Activated T-helper 17 cell treated with anti-CD3 and anti-CD28 coated beads, Interleukin-2, amount 50 U/mL, for 72 hours (primary cell): ENCODE data around the gene PREB. TPM values are rescaled to one million over a fixed set of nuclear protein-coding genes. Genes with fewer than 3 reads are reported as not detected.
"Not testable (repeated sequence)": the region's sequence is repeated elsewhere in the genome, so short reads cannot be mapped to it uniquely, and the experiment has no call there.

Source experiments
- ATAC-seq: fragments of 150-1000 bp; cut with Tn5 transposase; replicated peaks from 2 replicates; pipeline ENCODE4 v1.10.0; 2021; ENCODE audit warnings: mild to moderate bottlenecking, moderate library complexity
- H3K27ac Mint-ChIP-seq: one replicate; pipeline ENCODE4 v1.8.0; 2022; ENCODE audit warnings: mixed read lengths
- H3K27me3 Mint-ChIP-seq: one replicate; pipeline ENCODE4 v1.8.0; 2022; ENCODE audit warnings: mixed read lengths
- H3K36me3 Mint-ChIP-seq: one replicate; pipeline ENCODE4 v1.8.0; 2022; ENCODE audit warnings: low read depth, mild to moderate bottlenecking, mixed read lengths
- H3K4me1 Mint-ChIP-seq: one replicate; pipeline ENCODE4 v1.8.0; 2022; ENCODE audit warnings: mixed read lengths
- H3K4me3 Mint-ChIP-seq: one replicate; pipeline ENCODE4 v1.8.0; 2022; ENCODE audit warnings: mild to moderate bottlenecking, mixed read lengths
- H3K9me3 Mint-ChIP-seq: one replicate; pipeline ENCODE4 v1.8.0; 2022; ENCODE audit warnings: mixed read lengths
- total RNA-seq, 2 donors: library from RNA; stranded (reverse); gene quantifications; one replicate each; pipeline ENCODE4 v1.2.3, GENCODE V29; 2022

The PREB gene
- total RNA-seq, 2 donors from 2014 or later, result 38.0 to 67.1 TPM

DNA sequence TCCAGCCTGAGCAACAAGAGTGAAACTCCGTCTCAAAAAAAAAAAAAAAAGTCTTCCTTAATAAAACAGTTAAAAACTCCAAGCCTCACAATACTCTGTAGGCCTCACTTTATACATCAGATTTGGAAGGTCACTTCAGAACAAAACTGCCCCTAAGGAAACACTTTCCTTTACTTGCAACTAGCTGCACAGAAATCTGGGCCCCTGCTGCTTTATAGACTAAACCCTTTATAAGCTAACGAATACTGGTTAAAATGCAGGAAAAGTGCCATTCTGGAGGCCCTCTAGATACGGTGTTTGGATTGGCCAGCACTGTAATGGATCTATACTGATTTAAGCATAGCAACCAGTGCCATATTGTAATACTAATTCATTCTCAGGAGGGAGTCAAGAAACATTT, 9.3 kb downstream of the PREB start:
- Mint-ChIP-seq H3K4me3 (no peak overlapping the region), H3K27me3 (peaks cover 2% of the 10 kb centered on the region), H3K27ac (no peak overlapping the region), H3K36me3 (peaks cover 11% of the 10 kb centered on the region), H3K9me3 (no peaks in the 10 kb centered on the region), H3K4me1 (peaks cover 5% of the 10 kb centered on the region)
- no peak for ATAC-seq

- H3K9me3 Mint-ChIP-seq, result no peaks in the 10 kb centered on the region
- H3K4me1 Mint-ChIP-seq, result peaks cover 5% of the 10 kb centered on the region
- peak within 1 kb of the TSS; percentile 87 for H3K4me3 Mint-ChIP-seq
- peak; percentile 93 for ATAC-seq
- no peaks in the 10 kb centered on the region for H3K36me3 Mint-ChIP-seq
- peaks cover 10% of the 10 kb centered on the region for H3K27me3 Mint-ChIP-seq
- peak within 1 kb of the TSS; percentile 70 for H3K27ac Mint-ChIP-seq
These were observed 10.9 kb downstream of the PREB start, which contains the start of gene ABHD1 for GRCh38 chr2:27123302-27124150. ABHD1 (plus strand) TSS chr2:27123815; CDS start chr2:27123949, 134 bp downstream.

- Mint-ChIP-seq H3K36me3 (no peaks in the 10 kb centered on the region), H3K27me3 (peaks cover 13% of the 10 kb centered on the region), H3K9me3 (no peaks in the 10 kb centered on the region), H3K27ac (peak overlapping the region; percentile 70), H3K4me1 (peaks cover 5% of the 10 kb centered on the region), H3K4me3 (peak overlapping the region; percentile 87)
- ATAC-seq, result no peak
These were observed 11.6 kb downstream of the PREB start for GRCh38 chr2:27122791-27123190.

- H3K27me3 Mint-ChIP-seq, result peaks cover 13% of the 10 kb centered on the region
These were observed 12.5 kb downstream of the PREB start for GRCh38 chr2:27121906-27122305.

DNA sequence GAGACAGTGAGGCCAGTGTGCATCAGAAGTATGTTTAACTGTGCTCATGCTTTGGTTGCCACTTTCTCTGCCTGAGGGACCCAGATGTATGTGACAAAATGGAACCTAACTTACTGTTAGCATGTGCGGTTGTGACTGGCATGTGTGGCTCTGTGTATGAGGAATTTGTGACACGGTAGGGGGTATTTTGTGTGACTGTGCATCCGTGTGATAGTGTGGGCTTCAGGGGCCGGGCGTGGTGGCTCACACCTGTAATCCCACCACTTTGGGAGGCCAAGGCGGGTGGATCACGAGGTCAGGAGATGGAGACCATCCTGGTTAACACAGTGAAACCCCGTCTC, 15.1 kb downstream of the PREB start:
- not testable (repeated sequence) for ATAC-seq, H3K27ac Mint-ChIP-seq, H3K36me3 Mint-ChIP-seq, H3K4me1 Mint-ChIP-seq, H3K9me3 Mint-ChIP-seq
- Mint-ChIP-seq H3K27me3 (peaks cover 13% of the 10 kb centered on the region), H3K4me3 (peak overlapping the region; percentile 71)

More at GRCh38 chr2:27121906-27122305, 12.5 kb downstream of the PREB start:
- Mint-ChIP-seq H3K27ac (no peak overlapping the region), H3K4me1 (peaks cover 5% of the 10 kb centered on the region), H3K9me3 (no peaks in the 10 kb centered on the region), H3K36me3 (no peaks in the 10 kb centered on the region), H3K4me3 (no peak overlapping the region)
- ATAC-seq, result no peak

DNA sequence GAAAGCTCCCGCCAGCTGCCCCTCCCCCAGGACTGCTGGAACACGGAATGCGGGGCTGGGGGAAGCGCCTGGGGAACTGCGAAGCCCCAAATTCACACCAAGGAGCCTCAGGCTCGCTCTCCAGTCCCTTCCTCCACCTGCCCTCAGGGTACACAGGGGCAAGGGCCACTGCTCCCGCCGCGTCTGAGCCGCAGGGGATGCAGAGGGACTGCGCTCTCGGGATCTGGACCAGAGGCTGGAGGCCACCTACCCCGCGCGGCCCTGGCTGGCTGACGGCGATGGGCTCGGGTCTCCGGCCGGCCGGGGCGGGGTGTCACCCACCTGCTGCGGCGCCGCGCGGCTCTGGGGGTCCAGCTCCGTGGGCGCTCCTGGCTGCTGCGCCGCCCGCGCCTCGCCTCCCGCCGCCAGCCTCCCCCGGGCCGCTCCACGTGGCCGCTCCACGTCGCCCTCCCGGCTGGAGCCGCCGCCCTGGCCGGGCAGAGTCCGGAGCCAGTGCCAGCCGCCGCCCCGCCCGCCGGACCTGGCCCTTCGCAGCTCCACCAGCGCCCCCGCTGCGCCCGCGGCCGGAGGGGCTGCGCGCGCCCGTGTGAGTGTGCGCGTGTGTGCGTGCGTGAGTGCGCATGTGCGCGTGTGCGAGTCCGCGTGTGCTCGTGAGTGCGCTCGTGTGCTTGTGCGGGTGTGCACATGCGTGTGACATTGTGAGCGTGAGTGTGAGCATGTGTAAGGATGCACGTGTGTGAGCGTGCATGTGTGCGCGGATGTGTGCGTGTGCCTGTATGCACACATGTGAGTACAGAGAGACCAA, 15.7 kb downstream of the PREB start, which contains the start of gene CGREF1:
TSS of gene CGREF1 (minus strand) at position 604 of the 805 bp plus-strand sequence. CDS start 14,762 bp downstream, outside the sequence.
- no peaks in the 10 kb centered on the region for H3K9me3 Mint-ChIP-seq
- ATAC-seq, result peak; percentile 20
- no peaks in the 10 kb centered on the region for H3K36me3 Mint-ChIP-seq
- peaks cover 5% of the 10 kb centered on the region for H3K4me1 Mint-ChIP-seq
- H3K27me3 Mint-ChIP-seq, result peaks cover 13% of the 10 kb centered on the region
- H3K4me3 Mint-ChIP-seq, result peak within 1 kb of the TSS; percentile 71
- no peak within 1 kb of the TSS for H3K27ac Mint-ChIP-seq

DNA sequence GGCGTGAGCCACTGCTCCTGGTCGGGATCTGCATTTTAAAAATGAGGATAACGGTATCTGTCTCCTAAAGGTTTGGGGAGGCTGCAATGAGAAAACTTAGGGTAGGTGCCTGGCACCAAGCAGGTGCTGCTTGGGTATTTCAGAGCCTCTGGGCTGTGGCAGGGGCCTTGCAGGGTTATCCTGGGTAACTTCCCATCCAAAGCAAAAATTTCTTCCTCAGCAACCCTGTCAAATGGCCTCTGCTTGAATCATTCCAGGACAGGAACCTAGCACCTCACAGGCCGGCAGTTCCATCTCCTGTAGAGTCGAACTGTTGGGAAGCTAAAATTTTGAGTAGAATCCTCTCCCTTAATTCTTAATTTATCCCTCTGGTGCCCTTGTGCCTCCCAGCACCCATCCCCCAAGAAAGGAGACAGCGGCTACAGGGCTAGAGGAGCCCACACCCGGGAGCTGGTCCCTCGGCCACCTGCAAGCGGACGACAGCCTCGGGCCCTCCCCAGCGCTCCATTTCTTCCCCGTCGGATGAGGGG, 16.4 kb downstream of the PREB start:
- Mint-ChIP-seq H3K4me1 (peaks cover 2% of the 10 kb centered on the region), H3K27ac (no peak overlapping the region), H3K4me3 (no peak overlapping the region), H3K36me3 (no peaks in the 10 kb centered on the region), H3K27me3 (peaks cover 13% of the 10 kb centered on the region), H3K9me3 (no peaks in the 10 kb centered on the region)
- no peak for ATAC-seq

DNA sequence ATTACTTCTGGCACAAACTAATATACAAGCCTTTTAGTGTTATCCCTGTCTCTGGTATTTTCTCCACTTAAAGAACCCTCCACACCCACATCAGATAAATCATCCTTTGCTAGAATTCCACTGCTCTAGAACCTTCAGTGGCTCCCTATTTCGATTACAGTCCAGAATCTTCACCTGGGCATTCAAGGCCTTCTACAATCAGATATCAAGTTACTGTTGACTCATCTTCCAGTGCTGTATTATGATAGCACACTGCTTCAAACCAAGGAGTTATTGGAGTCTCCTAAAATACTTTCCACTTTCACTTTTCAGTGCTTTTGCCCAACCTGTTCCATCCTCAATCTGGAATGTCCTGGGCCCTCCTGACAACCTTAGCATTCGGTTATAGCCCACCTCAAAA, 18.9 kb downstream of the PREB start:
- H3K4me1 Mint-ChIP-seq, result no peaks in the 10 kb centered on the region

GRCh38 chr2:27111392-27112078, 22.9 kb downstream of the PREB start:
- not testable (repeated sequence) for H3K4me3 Mint-ChIP-seq, ATAC-seq, H3K27ac Mint-ChIP-seq, H3K4me1 Mint-ChIP-seq, H3K36me3 Mint-ChIP-seq, H3K9me3 Mint-ChIP-seq, H3K27me3 Mint-ChIP-seq

More for the DNA sequence above, 18.9 kb downstream of the PREB start:
- ATAC-seq, result no peak
- H3K27me3 Mint-ChIP-seq, result peaks cover 13% of the 10 kb centered on the region
- H3K27ac Mint-ChIP-seq, result no peak overlapping the region
- no peaks in the 10 kb centered on the region for H3K9me3 Mint-ChIP-seq
- no peak overlapping the region for H3K4me3 Mint-ChIP-seq
- no peaks in the 10 kb centered on the region for H3K36me3 Mint-ChIP-seq

- H3K4me1 Mint-ChIP-seq, H3K4me3 Mint-ChIP-seq, ATAC-seq, H3K27me3 Mint-ChIP-seq, H3K9me3 Mint-ChIP-seq, H3K27ac Mint-ChIP-seq, H3K36me3 Mint-ChIP-seq: not testable (repeated sequence)
These were observed 23.7 kb downstream of the PREB start for GRCh38 chr2:27110603-27111352.

DNA sequence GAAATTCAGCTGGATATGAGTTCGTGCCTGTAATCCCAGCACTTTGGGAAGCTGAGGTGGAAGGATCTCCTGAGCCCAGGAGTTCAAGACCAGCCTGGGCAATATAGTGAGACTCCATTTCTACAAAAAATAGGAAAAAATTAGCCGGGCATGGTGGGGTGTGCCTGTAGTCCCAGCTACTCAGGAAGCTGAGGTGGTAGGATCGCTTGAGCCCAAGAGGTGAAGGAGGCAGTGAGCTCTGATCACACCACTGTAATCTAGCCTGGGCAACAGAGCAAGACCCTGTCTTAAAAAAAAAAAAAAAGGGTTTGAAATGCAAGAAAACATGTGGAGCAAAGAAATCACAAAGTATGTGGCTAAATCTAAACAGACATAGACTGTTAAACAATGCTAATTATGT, 25.4 kb downstream of the PREB start:
- Mint-ChIP-seq H3K4me3 (no peak overlapping the region), H3K27me3 (peaks cover 6% of the 10 kb centered on the region), H3K36me3 (no peaks in the 10 kb centered on the region), H3K27ac (no peak overlapping the region), H3K9me3 (no peaks in the 10 kb centered on the region), H3K4me1 (no peaks in the 10 kb centered on the region)
- ATAC-seq, result no peak

- Mint-ChIP-seq H3K4me3 (no peak overlapping the region), H3K9me3 (no peaks in the 10 kb centered on the region), H3K27me3 (peaks cover 6% of the 10 kb centered on the region), H3K36me3 (no peaks in the 10 kb centered on the region), H3K4me1 (no peaks in the 10 kb centered on the region), H3K27ac (no peak overlapping the region)
- no peak for ATAC-seq
These were observed 26.2 kb downstream of the PREB start for GRCh38 chr2:27108221-27108620.

DNA sequence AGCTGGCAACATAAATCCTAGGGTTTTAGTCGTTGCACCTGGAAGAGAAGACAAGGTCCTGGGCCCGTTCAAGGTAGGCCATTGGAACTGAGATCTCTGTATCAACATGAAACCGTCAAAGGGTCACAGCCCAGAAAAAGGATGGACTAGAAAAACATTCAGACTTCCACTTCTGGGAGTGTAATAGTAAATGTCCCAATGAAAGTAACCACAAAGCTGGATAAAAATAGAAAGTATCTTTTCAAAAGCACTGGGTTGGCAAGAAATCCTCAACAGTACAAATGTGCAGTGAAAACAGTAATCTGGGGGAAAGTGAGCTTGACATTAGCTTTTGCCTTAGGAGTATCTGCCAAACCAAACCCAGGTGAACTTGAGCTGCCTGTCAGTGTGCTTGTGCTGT, 28.5 kb downstream of the PREB start:
- H3K36me3 Mint-ChIP-seq, result no peaks in the 10 kb centered on the region
- H3K4me1 Mint-ChIP-seq, result no peaks in the 10 kb centered on the region
- no peak for ATAC-seq
- no peak overlapping the region for H3K4me3 Mint-ChIP-seq
- no peaks in the 10 kb centered on the region for H3K9me3 Mint-ChIP-seq
- peaks cover 6% of the 10 kb centered on the region for H3K27me3 Mint-ChIP-seq
- H3K27ac Mint-ChIP-seq, result no peak overlapping the region

GRCh38 chr2:27102329-27102728, 32.1 kb downstream of the PREB start:
- Mint-ChIP-seq H3K4me3 (no peak overlapping the region), H3K9me3 (no peaks in the 10 kb centered on the region), H3K27ac (no peak overlapping the region), H3K36me3 (no peaks in the 10 kb centered on the region), H3K27me3 (peaks cover 3% of the 10 kb centered on the region), H3K4me1 (no peaks in the 10 kb centered on the region)
- no peak for ATAC-seq
